GM11168 (cell line): ENCODE results near the gene RPH3AL.
"Not testable (repeated sequence)": the region's sequence is repeated elsewhere in the genome, so short reads cannot be mapped to it uniquely, and the experiment has no call there.

Experiments used
- in situ Hi-C: fragments of 300-500 bp; cut with MboI; formaldehyde crosslinking; loops from one replicate; pipeline ENCODE4 v1.12.0; 2022; ENCODE audit warnings: low sequenced_read_pairs; ENCODE audit not compliant: unreplicated experiment

RPH3AL gene

DNA sequence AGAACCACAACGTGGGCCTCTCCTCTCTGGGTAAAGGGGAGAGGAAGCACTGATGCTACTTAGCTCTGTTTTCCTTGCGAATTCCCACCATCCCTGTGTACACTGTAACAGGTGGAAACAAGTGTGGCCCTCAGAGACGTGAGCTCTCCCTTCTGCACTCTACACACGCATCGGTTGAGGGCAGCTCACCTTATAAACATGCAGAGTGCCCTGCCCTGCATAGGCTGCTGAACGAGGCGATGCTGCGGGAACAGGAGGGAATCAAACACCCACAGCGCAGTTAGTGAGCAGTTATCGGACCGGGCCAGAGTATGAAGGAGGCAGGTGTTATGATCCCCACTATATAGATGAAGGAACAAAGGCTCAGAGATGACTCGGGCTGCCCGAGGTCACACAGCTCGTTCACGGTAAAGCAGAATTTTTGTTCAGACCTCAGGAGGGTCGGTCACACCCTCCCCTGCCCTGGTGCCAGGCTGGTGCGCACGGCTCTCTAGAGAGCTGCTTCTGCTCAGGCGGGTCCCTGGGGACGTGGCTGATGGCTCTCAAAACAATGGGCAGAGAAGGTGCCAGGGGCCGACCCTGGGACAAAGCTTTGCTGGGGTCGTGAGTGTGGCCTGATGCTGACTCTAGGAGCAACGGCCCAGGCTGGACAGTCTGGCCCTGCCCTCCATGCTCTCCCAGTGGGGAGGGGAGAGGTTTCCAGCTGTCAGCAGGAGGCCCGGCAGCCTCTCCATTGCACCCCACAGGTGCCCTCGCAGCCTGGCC, 68.5 kb downstream of the RPH3AL start:
- in situ Hi-C loops = no loop called here

DNA sequence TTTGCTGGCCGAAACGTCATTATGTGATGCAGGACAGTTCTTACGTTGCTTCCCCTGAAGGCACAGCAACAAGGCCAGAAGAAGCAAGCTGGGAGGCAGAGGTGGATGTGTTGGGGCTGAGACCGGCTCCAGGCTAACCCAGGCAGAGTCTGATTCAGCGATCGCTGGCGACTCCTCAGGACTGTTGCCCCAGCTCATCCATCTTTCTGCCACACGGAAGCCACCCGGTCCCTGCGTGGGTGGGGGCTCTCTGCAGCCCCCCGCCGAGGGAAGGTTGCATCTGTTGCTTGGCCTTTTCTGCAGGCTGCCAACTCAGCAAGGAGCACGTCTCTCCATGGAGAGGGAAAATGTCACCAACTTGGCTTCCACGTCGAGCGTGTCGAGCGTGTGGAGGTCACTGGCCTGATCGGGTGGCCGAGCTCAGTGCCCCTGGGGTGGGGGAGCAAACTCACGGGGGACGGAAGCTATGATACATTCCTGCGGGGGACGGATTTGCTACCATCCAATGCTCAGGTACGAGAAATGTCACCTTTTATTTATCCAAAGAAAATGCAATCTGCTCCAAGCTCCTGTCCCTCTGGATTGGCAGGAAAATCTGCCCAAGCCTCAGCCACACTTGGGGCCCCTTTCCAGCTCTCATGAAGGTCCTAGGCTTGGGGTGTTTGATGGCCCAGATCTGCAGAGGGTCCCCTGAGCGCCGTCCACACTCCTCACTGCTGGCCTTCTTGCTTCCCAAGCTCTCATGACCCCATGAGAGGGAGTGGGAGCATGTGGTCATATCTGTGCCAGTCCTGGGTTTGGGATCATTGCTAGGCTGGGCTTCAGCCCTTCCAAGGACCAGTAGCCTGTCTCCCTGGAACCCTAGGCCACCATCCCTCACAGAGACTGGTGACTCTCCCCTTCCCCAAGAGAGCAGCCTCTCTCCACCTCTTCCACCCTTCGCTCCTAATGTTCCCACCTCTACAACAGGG, 69.4 kb downstream of the RPH3AL start:
- in situ Hi-C loops = no loop called here

DNA sequence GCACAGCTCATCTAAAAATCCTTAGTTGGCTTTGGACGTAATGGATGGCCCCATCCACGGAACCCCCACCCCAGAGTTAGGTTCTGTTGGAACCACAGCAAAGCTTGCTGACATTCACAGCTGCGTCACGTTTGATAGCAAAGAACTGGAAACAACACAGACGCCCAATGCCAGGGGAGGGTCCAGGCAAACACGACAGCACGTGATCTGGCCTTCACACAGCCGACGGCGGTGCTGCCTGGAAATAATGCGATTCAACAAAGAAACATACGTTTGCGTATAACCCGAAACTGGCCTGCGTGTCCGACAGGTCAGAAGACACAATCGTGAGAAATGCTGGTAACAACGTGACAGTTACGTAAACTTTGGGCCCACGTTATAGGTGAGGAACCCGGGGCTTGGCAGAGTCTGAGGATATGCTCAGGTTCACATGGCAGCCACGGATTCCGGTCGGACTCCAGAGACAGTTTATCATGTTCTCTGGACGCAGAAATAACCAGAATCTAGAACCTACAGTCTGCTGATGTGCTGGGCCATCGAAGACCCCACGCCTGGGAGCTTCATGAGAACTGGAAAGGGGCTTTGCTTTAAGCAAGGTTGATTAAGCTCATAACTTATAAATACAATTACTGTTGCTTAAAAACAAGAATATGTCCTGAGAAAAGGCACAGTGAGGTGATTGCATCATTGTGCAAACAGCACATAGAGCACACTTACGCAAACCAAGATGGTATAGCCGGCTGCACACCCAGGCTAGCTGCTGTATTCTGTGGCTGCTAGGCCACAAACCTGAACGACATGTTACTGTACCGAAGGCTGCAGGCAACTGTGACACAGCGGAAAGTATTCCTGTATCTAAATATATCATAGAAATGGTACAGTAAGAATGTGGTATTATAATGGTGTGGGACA, 70.4 kb downstream of the RPH3AL start:
- in situ Hi-C loops = no loop called here

DNA sequence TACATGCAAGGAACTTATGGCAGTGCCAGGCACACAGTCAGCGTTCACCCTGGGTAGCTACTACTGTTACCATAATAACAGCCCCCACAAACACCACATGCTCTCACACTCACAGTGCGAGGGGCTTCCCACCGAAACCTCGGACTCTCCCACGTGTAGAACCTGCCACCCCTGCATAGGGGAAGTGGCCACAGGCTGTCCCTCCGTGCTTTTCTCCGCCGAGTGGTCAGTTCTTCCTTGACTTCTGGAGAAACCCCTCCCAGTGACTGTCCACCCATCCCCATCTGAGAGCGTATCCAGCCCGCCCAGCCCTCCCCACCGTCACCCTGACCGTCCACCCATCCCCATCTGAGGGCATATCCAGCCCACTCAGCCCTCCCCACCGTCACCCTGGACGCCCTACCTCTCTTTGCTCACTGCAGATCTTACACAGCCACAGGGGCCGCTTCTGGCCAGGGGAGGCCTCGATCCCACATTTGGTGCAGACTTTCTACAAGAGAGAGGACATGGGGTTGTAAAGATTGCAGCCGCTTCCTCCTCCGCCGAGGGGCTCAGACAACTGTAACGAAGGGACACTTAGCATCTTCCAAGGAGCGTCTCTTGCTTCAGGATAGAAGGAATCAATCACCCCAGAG, 71.1 kb downstream of the RPH3AL start:
- in situ Hi-C loops = no loop called here

DNA sequence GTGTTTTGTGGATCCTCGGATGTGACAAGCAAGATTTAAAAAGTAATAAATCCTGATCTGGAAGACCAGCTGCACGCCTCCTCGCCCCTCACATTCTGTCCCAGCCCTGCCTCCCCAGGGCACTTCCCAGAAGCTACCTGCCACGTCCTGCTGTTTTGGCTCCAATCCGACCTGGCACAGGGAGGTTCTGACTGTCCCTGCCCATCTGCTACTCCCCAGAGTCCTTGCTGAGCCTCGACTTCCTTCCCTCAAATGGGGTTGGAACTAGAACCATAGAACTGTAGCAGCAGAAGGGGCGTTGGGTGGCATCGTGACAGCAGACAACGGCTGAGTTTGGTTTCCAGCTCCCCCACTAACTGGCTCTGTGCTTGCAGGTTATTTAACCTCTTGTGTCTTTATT, 71.7 kb downstream of the RPH3AL start:
- in situ Hi-C loops = no loop called here

DNA sequence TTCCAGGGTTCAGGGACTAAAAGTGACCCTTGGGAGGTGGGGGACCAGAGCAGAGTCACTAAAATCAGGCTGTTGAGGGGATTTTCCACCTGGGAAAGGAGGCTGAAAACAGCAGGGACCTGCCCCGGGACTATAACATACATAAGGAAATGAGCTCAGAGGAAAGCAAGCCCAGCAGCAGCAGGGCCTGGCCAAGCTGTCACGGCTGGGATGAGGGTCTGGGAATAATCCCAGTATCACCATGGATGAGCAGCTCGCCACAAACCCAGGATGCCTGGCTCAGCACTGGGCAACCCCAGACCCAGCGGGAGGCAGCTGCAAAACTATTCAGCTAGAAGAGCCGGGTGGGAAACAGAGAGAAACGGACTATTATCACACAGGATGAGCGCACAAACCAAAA, 72.4 kb downstream of the RPH3AL start:
- in situ Hi-C loops = no loop called here

DNA sequence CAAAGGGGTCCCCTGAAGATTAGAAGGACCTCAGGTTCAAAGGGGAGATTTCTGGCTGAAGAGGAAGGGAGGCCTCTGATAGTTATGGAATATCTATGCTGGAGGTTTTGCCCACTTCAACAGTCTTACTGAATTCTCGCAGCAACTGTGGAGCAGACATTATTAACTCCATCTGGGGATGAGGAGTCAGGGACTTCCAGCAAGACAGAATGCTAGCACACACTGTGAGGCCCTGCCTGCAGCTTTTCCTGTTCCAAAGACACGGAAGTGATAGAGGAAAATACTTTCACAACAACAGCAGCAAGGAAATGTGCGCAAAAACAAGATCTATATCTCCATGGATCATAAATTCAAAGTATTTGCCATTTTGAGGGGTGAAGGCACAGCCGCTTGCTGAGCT, 72.8 kb downstream of the RPH3AL start:
- in situ Hi-C loops = no loop called here

DNA sequence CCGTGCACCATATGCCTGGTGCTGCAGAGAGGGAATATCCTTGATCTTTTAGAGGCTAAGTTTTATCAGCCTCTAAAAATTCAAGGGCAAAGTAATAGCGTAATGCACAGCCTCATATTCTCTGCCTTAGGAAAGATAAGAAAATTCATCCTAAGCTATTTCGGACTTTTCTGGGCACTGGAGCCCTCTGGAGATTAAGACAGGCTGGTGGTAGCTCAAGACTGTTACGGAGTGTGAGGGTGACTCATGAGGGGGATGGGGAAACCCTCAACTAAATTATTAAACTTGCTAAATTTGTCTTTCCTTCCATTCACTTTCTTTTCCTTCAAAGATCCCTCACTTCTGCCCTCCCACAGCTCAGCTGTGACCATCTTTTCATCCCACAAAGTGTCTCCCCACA, 73.3 kb downstream of the RPH3AL start:
- in situ Hi-C loops = no loop called here

DNA sequence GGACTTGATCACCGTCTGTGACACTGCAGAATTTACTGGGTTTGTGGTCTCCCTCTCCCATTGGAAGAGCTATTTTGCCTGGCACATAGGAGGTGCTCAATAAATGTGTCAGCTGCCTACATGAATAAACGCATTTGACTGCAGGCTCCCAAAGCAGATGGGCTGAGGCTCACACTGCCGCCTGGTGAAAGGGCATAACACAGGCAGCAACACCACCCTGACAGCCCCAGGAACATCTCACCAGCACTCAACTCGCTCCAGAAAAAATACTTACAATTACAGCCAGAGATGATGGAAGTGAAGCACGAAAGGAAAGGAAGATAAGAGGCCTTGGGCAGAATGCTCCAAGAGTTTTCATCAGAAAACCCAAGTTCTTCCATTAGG, 73.9 kb downstream of the RPH3AL start:
- in situ Hi-C loops = no loop called here

DNA sequence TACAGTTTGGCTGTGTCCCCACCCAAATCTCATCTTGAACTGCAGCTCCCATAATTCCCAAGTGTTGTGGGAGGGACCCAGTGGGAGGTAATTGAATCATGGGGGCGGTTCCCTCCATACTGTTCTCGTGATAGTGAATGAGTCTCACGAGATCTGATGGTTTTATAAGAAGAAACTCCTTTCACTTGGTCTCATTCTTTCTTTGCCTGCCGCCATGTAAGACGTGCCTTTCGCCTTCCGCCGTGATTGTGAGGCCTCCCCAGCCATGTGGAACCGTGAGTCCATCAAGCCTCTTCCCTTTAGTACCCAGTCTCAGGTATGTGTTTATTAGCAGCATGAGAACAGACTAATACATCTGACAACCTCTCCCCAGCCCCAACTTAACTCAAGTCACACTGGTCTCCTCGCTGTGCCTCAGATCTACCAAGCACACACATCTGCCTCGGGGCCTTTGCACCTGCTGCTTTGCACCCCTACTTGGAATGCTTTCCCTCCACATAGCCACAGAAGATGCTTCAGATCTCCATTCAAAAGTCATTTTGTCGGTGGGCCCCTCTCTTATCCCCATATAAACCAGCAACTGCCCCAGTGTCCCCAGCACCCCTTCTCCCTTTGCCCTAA, 74.4 kb downstream of the RPH3AL start:
- in situ Hi-C loops = no loop called here

DNA sequence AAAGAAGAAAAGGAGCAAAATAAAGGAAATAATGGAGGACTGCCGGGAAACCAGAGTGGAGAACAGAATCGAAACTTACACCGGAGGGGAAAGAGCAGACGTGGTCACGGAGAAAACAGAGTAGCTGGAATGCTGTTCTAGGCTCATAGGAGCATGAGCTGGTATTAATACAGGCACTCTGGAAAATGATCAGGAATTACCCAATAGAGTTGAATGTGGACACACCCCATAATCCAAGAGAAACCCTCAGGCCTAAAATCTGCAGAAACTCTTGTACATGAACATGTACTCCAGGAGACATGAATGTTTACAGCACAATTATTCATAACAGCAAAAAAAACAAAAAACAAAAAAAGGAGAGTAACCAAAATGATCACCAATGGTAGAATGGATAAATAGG, 77.7 kb downstream of the RPH3AL start:
- in situ Hi-C loops = no loop called here

DNA sequence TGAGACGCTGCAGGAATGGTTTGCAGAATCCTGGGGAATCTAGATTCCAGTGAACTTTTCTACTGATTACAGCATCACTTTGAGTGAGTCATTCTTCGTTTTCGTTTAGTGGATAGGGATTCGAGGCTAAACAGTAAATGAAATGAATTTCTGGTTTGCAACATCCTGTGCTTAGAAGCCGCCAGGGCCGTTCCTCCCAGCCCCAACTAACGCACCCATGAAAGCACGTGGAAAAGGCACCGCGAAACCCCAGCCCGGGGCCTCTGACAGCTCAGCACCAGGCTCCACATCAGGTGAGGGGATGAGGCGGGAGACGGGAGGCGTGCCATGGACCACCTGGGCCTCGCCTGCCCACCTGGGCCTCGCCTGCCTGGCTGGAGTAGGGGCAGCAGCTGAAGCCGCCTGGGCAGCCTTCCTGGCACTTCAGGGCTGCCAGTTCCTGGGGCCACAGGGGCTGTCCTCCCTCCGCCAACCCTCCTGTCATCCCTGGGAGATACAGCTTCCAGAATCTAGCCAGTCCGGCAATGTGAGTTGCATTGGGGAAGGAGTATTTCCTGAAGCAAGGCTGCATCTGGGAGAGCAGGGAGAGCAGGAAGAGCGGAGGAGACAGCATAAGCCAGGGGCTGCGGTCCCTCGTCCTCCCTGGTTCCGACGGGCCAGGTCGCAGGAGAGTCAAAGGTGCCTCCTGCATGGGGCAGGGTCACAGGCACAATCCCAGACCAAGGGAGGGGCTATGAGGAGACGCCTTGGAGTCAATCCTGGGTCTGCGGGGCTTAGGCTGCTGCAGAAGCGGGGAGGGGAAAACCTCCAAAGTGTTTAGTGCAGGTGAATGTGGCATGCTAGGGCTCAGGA, 78.4 kb downstream of the RPH3AL start:
- in situ Hi-C loops = no loop called here

DNA sequence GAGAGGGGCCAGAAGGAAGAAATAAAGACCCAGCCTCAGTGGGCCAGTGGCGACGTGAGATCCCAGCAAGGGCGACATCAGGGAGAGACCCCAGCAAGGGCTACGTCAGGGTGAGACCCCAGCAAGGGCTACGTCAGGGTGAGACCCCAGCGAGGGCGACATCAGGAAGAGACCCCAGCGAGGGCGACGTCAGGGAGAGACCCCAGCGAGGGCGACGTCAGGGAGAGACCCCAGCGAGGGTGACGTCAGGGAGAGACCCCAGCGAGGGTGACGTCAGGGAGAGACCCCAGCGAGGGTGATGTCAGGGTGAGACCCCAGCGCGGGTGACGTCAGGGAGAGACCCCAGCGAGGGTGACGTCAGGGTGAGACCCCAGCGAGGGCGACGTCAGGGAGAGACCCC, 79.8 kb downstream of the RPH3AL start:
- in situ Hi-C loops = not testable (repeated sequence)

DNA sequence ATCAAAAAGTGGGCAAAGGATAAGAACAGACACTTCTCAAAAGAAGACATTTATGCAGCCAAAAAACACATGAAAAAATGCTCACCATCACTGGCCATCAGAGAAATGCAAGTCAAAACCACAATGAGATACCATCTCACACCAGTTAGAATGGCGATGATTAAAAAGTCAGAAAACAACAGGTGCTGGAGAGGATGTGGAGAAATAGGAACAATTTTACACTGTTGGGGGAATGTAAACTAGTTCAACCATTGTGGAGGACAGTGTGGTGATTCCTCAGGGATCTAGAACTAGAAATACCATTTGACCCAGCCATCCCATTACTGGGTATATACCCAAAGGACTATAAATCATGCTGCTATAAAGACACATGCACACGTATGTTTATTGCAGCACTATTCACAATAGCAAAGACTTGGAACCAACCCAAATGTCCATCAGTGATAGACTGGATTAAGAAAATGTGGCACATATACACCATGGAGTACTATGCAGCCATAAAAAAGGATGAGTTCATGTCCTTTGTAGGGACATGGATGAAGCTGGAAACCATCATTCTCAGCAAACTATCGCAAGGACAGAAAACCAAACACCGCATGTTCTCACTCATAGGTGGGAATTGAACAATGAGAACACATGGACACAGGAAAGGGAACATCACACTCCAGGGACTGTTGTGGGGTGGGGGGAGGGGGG, 80.5 kb downstream of the RPH3AL start:
- in situ Hi-C loops = not testable (repeated sequence)

DNA sequence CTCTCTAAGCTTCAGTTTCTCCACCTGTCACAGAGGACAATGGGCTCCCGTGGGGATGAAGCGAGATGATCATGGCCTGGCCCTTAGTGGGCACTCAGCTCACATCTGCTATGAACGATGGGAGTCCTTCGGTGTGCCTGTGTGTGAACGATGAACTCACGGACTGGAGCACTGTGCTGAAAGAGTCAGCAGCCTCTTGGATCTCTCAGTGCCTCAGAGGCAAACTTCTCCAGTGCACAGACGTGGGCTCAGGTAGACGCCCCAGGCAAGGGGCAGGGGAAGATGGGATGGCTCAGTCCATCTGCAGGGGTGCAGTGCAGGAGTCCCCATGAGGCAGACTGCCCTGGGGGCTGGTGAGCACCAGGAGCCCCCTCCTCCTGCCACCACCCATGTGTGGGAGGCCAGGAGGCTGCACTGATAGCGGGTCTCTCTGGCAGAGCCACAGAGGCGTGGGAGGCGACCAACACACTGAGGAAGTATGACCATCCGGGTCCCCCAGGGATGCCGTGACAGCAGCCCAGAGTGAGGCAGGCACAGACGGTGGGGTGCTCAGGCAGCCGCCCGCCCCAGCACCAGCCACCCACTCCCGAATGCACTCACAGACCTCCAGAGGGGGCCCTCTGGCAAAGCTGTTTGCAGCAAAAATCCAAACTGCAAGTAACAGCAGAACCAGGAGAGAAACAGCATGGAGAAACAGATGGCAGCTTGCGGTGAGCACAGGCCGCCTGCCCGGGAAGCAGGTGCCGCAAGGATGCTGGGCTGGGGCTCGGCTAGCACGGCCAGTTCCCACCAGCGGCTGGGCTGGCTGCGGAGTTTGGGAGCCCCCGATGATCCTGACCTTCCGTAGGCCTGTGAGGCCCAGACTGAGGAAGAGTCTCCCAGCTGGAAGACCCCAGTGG, 82.7 kb downstream of the RPH3AL start:
- in situ Hi-C loops = no loop called here

DNA sequence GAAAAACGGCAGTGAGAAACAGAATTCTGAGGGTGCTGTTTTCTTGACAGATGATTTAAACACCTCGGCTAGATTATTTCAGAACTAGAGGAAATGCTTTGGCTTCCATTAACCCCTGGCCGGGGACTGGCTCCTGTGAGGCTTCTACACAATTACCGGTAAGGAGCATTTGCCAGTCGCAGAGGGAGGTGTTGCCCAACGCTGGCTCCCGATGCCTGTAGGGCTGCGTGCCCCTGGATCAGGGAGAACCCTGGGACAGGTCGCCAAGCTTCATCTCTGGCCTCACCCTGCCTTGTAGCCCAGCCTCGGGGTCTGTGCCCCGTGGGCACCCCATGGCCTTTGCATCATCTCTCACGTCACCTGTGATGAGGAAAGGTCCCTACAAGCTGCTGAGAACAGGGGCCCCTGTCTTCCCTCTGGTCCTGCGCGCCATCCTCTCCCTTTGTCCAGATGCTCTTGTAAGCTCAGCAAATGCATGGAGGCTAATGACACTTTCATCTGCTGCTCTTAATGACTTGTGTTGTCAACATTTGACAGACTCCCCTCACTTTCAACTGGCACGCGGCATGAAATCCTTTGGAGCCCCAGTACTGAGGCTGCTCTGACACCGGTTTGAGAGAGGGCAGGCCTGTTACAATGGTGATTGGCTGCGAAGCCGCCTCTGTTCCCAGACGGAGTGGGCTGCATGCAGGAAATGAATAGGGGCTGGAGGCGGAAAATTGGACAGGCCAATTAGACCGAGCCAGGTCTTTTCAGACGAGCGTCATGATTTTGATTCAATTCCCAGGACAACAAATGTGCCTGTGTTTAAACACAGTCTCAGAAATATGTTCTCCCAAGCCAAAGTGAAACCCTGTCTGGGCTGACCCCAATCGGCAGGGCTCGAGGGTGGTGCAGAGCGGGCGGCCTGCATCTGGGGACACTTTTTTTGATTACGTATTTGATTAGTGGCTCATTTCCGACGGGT, 85.6 kb downstream of the RPH3AL start:
- in situ Hi-C loops = no loop called here
